Heart left ventricle (tissue), 16 donors: ENCODE results near the gene NPR1. TPM values are rescaled to one million over a fixed set of nuclear protein-coding genes. Genes with fewer than 3 reads are reported as not detected.

ENCODE experiments used
- ATAC-seq, 4 donors: fragments of 200-7000 bp; cut with Tn5 transposase; one replicate each; pipeline ENCODE4 v1.9.1; 2020 to 2022; ENCODE audit warnings: moderate library complexity in 4 of 4, mild to moderate bottlenecking in 3 of 4, moderate number of reproducible peaks in 1 of 4
- DNase-seq, 5 donors: peaks; one replicate each; pipeline ENCODE4 v3.0.0-alpha.2; 2020
- H3K27ac ChIP-seq, 12 donors: fragments of 200-600 bp; sonication (generic) in 4 of 12; one replicate each; pipeline versions ENCODE4 v1.5.0 to v1.8.0; 2016 to 2022; ENCODE audit warnings: mild to moderate bottlenecking in 2 of 12
- H3K27me3 ChIP-seq, 9 donors: fragments of 200-600 bp; sonication (generic) in 2 of 9; one replicate each; pipeline versions ENCODE4 v1.5.1 to v1.8.0; 2016 to 2022; ENCODE audit warnings: mild to moderate bottlenecking in 3 of 9
- H3K36me3 ChIP-seq, 9 donors: fragments of 200-600 bp; sonication (generic) in 2 of 9; one replicate each; pipeline versions ENCODE4 v1.5.0 to v1.8.0; 2018 to 2022; ENCODE audit warnings: mild to moderate bottlenecking in 2 of 9
- H3K4me1 ChIP-seq, 12 donors: fragments of 200-600 bp; sonication (generic) in 4 of 12; one replicate each; pipeline versions ENCODE4 v1.5.0 to v1.8.0; 2016 to 2022; ENCODE audit warnings: mild to moderate bottlenecking in 3 of 12
- H3K4me3 ChIP-seq, 12 donors: fragments of 200-600 bp; sonication (generic) in 4 of 12; one replicate each; pipeline versions ENCODE4 v1.5.0 to v1.8.0; 2017 to 2022; ENCODE audit warnings: mild to moderate bottlenecking in 9 of 12, moderate library complexity in 4 of 12
- H3K9me3 ChIP-seq, 12 donors: fragments of 200-600 bp; sonication (generic) in 4 of 12; one replicate each; pipeline versions ENCODE4 v1.5.0 to v1.8.0; 2016 to 2022; ENCODE audit warnings: mild to moderate bottlenecking in 1 of 12
- CTCF ChIP-seq, 12 donors: fragments of 200-600 bp; sonication (generic) in 4 of 12; IDR thresholded peaks; one replicate each; pipeline versions ENCODE4 v1.5.0 to v1.8.0; 2018 to 2022; ENCODE audit warnings: antibody characterized with exemption in 12 of 12, mild to moderate bottlenecking in 5 of 12
- POLR2A ChIP-seq, 2 donors: fragments of 450-650 bp; IDR thresholded peaks; one replicate each; pipeline ENCODE4 v1.6.1; 2017; ENCODE audit warnings: antibody characterized with exemption in 2 of 2, mild to moderate bottlenecking in 2 of 2, moderate library complexity in 2 of 2
- WGBS, 4 donors: extraction: QIAGEN DNeasy Blood & Tissue Kit in 2 of 4; methylation state at CpG; one replicate each; pipeline versions ENCODE4 v1.1.5 to v1.1.7; 2013 to 2018; 5-methylcytosine and 5-hydroxymethylcytosine counted together
- intact Hi-C, 10 donors: fragments of 100-400 bp; cut with DNase I; formaldehyde crosslinking; loops; one replicate each; pipeline versions ENCODE4 v1.11.1 to v1.14.2; 2022
- polyA plus RNA-seq, 2 donors: library from polyadenylated mRNA; stranded (reverse); fragments of 200-250 nt; gene quantifications; one replicate each; pipeline ENCODE4 v1.2.3, GENCODE V29; 2013
- total RNA-seq, 9 donors: library from RNA; depleted of rRNA in 2 of 9; stranded (reverse); fragments of >200 nt in 2 of 9; fragmentation: NEBNext Ultra II Directional in 3 of 9; extraction: Animal tissue kit (Norgen Biotek cat#: 25700) in 3 of 9; gene quantifications; one replicate each; pipeline versions ENCODE4 v1.1.0 to v1.2.4, GENCODE V29; 2016 to 2023
- donor health status: ischemic (EF 13 %, LVEDD 7.1; RV severe dilation, severe dysfunction).
- donor health status: healthy with polysubstance abuse.
- donor health status: DM: no; HTN: yes; CAD: no.
- donor health status: DM: no; HTN: no; CAD: no.
- donor health status: ischemic (EF 25% LVEDD 6.9; RV normal size, moderate dysfunction).
- donor health status: ischemic (EF 25% LVEDD 5.7; RV mildly dilated, moderate dysfunction).
- donor health status: healthy.
- donor health status: DM: yes; HTN: yes; CAD: no.
- donor health status: ischemic (EF 35%, LVEDD 5.7; RV mildly dilated, moderate dysfunction).
- donor health status: nonischemic (EF 11% LVEDD 7.7; RV severe dilation, severe dysfunction).
- donor health status: DM: yes; HTN: yes; CAD: no.
- donor health status: PGD.
- donor health status: ischemic (EF 29% LVEDD 5.4; RV normal size, mild dysfunction).
- donor health status: nonischemic (EF 23%, LVEDD 6.1; RV moderate dilation, normal function).

NPR1 gene
- total and polyA plus RNA-seq, 11 donors = 7.1 to 26.9 (median 12.2) TPM

- Histone ChIP-seq H3K36me3 (no peaks in the 10 kb centered on the region), H3K9me3 (no peaks in the 10 kb centered on the region), H3K27me3 (no peaks in the 10 kb centered on the region), H3K4me1 (peaks cover 11 to 37% (median 24%) of the 10 kb centered on the region in 12 donors), H3K27ac (peak overlapping the region; percentile 83 to 98 (median 90)), H3K4me3 (peak overlapping the region in 8 of 12 donors; percentile 5 to 37 (median 21))
- intact Hi-C loops = loop anchor here in 2 of 10 donors (2.0 to 5.0 kb wide), 3 partner anchors 29 to 54 kb away; no protein-coding TSS in a partner anchor
- ATAC-seq (peak; percentile 85 to 92 (median 89)), DNase-seq (peak; percentile 80 to 90 (median 81))
- 37 to 48% (median 42%) methylated on average over 27 to 29 of the region's 29 CpGs for WGBS, 4 donors
- TF ChIP-seq CTCF (IDR thresholded peaks at IDR 0.05) = no peak
- peak in 1 of 2 donors; percentile 6 for TF ChIP-seq POLR2A (IDR thresholded peaks at IDR 0.05)
Observed at GRCh38 chr1:153698020-153698922, 19.8 kb downstream of the NPR1 start.

DNA sequence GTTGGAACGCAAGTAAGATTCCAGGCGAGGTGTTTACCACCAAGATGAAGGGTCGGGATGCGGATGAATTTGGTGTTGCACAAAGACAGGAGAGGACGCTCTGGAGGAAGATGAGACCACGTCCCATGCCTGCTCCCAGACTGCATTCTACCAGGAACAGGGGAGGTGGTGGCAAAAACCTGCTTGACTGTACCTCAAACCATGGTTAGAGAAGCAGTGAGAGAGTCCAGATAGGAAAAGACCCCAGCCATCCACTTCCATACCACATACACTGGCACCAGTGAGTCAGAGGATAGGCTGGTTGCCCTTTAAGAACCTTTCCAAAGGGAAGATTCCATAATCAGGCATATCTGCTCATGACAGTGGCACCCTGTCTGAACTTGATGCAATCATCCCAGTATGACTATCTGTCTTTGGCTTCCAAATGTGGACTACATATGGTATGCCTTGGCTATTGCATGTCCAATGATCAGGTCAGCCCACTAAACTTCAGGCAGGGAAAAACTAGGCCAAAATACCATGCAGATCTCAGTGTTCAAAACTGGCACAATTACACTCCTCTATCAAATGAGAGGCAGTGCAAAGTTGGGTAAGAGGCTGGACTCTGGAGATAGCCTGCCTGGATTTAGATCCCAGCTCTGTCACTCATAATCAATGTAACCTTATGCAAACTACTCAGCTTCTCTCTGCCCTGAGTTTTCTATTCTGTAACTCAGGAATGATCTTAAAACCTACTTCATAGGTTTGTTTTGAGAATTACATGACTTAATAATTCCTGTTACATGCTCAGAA, 20.6 kb downstream of the NPR1 start:
- WGBS, 4 donors = 79 to 89% (median 85%) methylated on average over 6 of the region's 6 CpGs
- Histone ChIP-seq H3K4me1 (peaks cover 11 to 37% (median 24%) of the 10 kb centered on the region in 12 donors), H3K27me3 (no peaks in the 10 kb centered on the region), H3K9me3 (no peaks in the 10 kb centered on the region), H3K4me3 (peak overlapping the region in 2 of 12 donors; percentile 31 to 33), H3K27ac (peak overlapping the region; percentile 83 to 98 (median 90)), H3K36me3 (no peaks in the 10 kb centered on the region)
- DNase-seq (no peak), ATAC-seq (no peak)
- TF ChIP-seq POLR2A (IDR thresholded peaks at IDR 0.05) (no peak), CTCF (IDR thresholded peaks at IDR 0.05) (no peak)
- intact Hi-C loops = loop anchor here in 2 of 10 donors (2.0 to 5.0 kb wide), 3 partner anchors 28 to 53 kb away; no protein-coding TSS in a partner anchor

GRCh38 chr1:153699768-153700167, 21.3 kb downstream of the NPR1 start:
- ATAC-seq = no peak
- peaks cover 11 to 37% (median 24%) of the 10 kb centered on the region in 12 donors for H3K4me1 ChIP-seq
- TF ChIP-seq POLR2A (IDR thresholded peaks at IDR 0.05) (no peak), CTCF (IDR thresholded peaks at IDR 0.05) (no peak)
- intact Hi-C loops = loop anchor here in 2 of 10 donors (2.0 to 5.0 kb wide), 3 partner anchors 27 to 53 kb away; no protein-coding TSS in a partner anchor
- no peaks in the 10 kb centered on the region for H3K27me3 ChIP-seq
- H3K9me3 ChIP-seq = no peaks in the 10 kb centered on the region
- no peak for DNase-seq
- H3K27ac ChIP-seq = peak overlapping the region in 4 of 12 donors; percentile 85 to 98 (median 92)
- WGBS, 4 donors = 88 to 96% (median 94%) methylated on average over 6 of the region's 6 CpGs
- no peak overlapping the region for H3K4me3 ChIP-seq
- H3K36me3 ChIP-seq = no peaks in the 10 kb centered on the region
